Stimulated activated CD8-positive, alpha-beta memory T cell treated with anti-CD3 and anti-CD28 coated beads, Interleukin-2, amount 100 ng/mL, for 1 hour (primary cell): ENCODE measurements around the gene DDI2.

Experiments used
- DNase-seq, 2 donors: peaks; one replicate each; pipeline ENCODE4 v3.0.0-alpha.2; 2020; ENCODE audit warnings: low read depth in 2 of 2

Gene DDI2

DNA sequence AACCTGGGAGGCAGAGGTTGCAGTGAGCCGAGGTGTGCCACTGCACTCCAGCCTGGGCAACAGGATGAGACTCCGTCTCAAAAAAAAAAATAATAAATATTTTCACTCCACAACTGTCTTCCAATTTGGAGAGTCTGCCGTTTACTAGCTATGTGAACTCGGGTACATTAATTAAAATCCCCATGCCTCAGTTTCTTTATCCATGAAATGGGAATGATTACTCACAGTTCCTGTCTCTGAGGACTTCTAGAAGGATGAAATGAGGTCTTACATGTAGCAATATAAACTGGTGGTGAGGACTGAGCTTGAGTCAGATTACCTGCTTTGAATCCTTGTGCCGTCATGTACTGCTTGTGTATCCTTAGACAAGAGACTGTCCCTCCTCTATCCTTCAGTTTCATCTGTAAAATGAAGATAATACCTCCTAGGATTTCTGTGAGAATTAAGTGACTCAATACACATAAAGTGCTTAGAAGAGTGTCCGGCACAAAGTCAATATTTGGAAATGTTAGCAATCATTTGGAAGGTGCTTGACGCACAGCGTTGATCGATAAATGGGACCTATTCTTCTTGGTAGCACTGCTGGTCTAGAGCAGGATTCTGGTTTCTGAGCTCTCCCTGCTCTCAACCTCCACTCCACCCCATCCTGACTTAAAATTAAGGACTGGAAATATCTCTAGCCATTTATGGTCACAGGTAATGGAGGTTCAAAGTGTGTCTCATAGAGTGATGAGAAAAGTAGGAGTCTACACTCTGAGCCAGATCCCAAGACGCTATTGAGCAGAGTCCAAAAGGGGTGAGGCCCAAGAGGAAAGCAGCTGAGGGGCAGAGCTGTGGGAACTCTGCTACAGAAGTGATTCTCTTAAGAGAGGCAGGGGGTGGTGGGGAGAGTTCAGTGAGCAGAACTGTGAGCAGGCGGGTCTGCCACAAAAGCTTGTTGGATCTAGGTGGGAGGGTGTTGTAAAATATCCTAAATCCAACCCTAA is 11.6 kb upstream of the DDI2 start:
- no peak for DNase-seq

DNA sequence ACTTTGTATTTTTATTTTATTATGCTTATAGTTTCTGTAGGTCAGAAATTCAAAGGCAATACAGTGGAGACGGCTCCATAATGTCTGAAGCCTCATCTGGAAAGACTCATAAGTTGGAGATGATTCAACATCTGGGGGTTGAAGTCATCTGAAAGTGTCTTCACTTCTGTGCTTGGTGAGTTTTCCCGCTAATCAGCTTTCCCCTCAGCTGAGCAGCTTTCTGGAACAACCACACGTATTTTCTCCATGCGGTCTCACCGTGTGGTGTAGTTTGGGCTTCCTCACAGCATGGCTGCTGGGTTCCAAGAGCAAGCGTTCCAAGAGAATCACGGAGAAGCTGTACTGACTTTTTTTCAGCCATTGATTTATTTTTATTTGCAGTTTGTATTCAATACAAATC is 7.6 kb upstream of the DDI2 start:
- no peak for DNase-seq

DNA sequence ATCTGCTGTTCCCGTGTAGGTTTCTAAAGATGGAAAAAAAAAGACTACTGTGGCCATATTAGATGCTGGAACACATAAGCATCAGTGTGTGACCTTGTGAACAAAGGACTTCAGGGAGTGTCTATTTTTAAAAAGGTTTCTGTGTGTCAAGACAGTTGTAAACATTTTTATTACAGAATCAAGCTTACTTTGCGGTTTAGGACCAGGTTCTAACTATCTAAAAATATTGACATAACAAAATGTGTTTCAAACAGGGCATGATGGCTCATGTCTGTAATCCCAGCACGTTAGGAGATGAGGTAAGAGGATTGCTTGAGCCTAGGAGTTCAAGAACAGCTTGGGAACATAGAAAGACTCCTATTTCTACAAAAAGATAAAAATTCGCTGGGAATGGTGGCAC is 7.1 kb upstream of the DDI2 start:
- no peak for DNase-seq

DNA sequence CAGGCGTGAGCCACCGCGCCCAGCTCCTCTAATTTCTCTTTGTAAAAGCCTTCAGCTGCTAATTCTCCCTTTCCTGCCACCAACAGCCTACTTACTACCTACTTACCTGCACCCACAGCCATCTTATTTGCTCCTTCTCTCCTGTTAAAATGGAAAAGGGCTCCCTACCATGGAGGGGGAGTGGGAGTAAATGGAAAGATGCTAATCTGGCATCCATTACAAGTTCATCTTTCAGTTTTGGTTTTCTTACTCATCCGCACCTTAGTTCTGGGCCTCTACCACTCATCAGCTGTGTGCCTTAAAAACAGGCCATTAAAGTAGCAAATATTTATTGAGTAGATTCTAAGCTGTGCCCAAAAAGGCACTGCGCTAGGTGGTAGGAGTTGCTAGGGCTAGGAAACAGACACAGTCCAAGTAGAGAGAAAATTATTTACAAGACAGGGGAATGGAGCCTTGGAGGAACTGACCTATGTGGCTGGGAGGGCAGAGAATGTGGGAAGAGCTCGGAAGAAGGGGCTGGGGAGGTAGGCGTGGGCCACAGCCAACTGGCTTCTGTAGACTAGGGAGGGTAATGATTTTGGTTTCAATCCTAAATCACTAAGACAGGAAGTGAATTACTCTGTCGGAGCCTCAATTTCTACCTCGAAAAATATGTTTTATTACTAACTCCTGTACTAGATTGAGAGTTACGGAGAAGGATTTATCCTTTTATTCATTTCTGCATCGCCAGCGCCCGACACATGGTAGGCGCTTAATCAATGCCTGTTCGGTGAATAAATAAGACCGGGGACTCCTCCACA is 685 bp upstream of the DDI2 start:
- DNase-seq = no peak

DNA sequence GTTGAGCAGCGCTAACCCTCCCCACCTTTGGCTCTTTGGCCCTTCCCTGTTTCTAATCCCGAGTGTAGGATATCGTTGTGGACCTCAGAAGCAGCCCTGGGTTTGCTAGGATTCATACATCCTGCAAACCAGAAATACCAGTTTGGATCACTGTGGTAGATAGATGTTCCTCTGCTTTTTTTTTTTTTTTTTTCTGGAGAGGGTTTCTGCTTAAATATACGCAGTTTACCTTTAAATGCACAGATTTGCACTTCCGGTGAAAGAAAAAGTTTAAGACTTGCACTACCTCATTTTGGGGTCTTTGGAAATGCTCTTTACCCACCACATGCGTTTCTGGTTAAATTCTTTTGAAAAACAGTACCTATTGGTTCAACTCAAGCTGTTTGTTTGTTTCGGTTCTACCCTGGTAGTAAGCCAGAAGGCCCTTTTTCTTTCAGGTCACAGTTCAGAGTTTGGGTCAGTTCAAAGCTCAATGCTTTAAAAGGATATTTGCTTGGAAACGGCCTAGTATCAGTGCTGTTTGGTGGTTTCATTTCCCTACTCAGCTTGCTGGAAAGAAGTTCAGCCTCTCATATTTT is 908 bp downstream of the DDI2 start:
- no peak for DNase-seq

DNA sequence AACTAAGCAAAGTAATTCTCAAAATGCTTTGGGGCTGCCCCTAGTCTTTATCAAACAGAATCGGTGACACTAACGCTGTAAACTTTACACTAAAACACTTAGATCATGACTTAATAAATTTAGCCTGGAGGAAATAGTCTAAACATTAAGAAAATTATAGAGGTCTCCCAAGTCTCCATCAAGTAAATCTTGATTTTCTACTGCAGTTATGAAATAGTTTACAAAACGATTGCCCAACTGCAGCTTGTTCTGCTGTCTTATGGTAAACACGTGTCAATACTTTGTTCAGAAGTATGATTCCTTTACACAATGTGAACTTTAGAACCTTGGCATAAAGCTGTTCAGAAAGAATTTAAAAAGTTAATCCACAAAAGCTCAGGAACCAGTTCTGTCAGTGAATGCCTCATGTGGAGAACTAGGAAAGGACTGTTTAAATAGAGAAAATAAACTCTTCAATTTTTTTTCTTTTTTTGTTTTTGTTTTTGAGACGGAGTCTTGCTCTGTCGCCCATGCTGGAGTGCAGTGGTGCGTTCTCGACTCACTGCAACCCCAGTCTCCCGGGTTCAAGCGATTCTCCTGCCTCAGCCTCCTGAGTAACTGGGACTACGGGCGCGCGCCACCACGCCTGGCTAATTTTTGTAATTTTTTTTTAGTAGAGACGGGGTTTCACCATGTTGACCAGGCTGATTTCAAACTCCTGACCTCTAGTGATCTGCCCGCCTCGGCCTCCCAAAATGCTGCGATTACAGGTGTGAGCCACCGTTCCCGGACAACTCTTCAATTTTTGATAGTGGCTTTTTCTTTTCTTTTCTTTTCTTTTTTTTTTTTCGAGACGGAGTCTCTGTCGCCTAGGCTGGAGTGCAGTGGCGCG is 1.6 kb downstream of the DDI2 start:
- no peak for DNase-seq

DNA sequence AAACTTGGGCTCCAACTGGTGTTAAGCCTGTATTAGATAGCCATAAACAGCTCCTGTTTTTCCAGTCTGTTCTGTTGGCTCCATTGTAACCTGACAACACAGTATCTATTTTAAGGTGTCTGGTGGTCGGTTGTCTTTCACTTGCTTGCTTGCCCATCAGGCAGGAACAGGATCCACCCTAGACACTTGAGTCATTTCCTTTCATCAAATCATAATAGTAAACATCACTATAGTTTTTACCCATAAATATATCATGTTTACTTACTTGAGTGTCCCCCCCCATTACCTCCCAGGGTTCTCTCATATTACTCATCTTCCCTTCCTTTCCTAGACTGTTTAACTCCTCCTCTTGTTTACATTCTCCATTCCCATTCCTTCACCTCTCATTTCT is 2.9 kb downstream of the DDI2 start:
- no peak for DNase-seq

DNA sequence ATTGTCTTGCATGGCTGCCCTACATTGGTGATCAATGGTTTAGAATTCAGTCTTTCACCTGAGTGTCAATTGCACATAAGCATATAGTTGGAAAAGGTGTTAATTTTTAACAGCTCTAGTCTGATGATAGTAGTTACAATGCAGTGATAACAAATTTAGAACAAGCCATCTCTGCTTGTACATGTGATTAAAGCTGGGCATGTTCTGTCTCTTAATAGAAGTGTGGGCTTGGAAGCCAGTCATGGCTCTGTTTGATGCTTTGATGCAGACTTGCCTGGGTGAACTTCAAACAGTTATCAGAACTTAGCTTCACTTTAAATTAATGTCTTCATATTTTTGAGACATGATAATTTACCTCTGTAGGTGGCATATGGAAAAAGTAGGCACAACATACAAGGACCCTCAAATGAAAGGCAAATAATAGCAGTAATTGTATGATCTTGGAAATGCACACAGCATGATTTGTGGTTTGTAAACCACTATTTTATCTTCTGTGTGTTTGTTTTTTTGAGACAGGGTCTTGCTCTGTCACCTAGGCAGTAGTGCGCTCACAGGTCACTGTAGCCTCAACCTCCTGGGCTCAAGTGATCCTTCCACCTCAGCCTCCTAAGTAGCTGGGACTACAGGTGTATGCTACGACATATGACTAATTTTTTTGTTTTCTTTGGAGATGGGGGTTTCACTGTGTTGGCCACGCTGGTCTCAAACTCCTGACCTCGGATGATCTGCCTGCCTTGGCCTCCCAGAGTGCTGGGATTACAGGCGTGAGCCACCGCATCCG is 3.8 kb downstream of the DDI2 start:
- DNase-seq = no peak

DNA sequence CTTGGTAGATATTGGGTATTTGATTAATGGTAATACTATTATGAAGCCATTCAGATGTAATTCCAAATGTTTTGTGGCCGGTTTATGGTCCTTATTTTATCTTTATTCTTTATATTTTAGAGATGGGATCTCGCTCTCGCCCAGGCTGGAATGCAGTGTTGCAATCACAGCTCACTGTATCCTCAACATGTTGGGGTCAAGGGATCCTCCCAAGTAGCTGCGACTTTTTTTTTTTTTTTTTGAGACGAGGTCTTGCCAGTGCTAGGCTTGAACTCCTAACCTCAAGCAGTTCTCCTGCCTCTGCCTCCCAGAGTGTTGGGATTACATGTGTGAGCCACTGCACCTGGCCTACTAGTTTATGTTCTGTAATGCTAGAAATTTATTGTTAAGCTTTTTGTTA is 4.7 kb downstream of the DDI2 start:
- DNase-seq = no peak

DNA sequence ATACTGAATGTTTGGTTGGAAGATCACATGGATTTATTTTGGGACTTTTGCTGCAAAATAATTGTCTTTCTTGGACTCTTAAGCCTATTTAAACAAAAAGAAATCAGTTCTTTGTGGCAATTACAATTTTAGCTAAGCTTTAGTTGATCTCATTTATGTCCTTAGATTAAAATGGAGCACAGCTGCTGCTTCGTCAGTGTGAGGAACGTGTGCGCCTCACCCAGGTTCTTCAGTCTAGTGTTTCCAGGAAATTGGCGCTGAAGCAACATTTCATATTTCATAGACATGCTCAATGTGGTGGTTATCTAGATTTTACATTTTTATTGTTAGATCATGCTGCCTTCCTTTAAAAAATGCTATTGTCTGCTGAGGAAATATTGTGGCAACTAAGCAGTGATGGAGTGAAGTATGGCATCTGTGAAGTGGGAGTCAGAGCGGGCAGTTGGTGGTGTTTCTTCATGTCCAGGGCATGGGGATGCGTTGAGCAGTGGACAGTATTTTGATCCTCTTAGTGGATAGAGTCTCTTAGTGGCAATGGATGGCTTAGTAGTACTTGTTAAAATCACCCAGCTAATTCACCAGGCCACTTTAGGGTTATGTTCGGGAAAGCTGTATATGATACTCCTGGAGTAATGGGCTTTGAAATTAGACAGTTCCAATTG is 5.6 kb downstream of the DDI2 start:
- no peak for DNase-seq

DNA sequence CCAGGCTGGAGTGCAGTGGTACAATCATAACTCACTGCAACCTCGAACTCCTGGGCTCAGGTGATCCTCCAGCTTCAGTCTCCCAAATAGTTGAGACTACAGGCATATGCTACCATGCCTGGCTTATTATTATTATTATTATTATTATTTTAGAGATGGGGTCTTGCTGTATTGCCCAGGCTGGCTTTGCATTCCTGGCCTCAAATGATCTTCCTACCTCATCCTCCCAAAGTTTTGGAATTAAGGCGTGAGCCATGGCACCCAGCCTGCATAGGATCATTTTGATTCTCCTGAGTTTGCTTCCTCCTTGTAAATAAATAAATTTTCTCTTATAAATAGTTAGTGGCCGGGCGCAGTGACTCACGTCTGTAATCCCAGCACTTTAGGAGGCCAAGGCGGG is 6.2 kb downstream of the DDI2 start:
- DNase-seq = no peak

DNA sequence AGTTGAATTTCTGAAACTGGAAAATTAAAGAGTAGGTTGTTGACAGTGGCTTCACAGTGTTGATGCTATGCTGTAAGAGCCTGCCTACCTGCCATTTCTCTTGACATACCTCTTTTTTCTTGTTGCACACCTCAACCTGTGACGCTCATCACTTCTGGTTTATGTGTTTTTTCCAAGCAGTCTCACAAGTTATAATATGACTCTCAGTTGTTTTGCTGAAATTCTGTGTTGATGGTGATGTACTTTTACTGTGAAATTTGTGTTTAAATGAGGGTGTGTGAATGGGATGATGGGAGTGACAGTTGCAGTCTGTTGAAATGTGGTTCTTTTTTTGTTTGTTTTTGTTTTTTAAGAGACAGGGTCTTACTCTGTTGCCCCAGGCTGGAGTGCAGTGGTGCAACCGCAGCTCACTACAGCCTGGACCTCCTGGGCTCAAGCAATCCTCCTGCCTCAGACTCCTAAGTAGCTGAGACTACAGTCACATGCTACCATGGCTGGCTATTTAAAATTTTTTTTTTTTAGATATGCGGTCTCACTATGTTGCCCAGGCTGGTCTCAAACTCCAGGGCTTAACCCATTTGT is 7.0 kb downstream of the DDI2 start:
- no peak for DNase-seq

DNA sequence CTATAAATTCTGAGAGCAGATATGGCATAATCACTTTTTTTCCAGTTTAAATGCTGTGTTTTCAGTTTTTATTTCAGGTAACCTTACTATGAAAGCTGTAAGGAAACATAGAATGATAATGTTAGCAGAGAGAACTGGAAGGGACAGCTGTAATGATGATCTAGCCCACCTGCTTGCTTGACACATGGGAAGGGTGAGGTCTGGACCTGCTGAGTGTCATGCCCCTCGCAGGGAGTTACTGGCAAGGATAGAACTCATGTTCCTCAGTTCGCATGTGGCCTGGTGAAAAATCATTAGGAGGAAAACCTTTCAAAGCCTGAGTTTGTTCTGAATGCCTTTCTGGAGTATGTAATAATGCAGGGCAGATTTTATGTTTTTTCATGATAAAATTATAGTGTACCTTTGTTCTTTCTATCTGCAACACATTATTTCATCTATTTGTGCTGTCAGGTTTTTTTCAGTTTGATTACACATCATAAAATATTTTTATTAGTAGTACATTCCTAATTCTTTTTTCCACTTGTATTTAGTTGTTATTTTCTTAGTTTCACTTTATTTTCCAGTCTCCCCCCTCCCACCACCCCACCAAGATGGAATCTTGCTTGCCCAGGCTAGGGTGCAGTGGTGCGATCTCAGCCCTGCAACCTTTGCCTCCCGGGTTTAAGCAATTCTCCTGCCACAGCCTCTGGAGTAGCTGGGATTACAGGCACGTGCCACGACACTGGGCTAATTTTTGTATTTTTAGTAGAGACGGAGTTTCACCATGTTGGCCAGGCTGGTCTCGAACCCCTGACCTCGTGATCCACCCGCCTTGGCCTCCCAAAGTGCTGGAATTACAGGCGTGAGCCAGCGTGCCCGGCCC is 8.0 kb downstream of the DDI2 start:
- DNase-seq = no peak

DNA sequence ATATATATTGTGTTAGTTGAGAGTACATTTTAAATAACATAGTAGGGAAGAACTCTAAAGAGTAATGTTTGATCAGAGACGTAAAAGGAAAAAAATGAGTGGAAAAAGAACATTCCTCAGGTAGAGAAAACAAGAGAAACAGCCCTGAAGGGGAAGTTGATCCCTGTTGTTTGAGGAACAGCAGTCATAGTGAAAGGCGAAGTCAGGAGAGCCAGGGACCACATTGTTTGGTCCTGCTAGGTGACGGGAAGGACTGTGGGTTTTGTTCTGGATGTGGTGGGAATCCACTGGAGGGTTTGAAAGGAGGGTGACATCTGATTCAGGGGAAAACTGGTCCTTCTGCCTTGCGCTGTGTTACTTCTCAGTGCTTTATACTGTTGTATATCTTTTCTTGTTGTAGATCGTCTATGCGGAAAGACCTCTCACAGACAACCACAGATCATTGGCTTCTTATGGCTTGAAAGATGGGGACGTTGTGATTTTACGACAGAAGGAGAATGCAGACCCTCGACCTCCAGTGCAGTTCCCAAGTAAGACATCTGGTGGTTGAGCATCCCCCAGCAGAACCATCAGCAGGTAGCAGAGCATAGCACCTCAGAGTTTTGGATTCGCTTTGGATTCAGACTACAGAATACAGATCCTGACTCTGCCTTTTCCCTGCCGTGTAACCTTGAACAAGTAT is 9.2 kb downstream of the DDI2 start:
- DNase-seq = no peak

DNA sequence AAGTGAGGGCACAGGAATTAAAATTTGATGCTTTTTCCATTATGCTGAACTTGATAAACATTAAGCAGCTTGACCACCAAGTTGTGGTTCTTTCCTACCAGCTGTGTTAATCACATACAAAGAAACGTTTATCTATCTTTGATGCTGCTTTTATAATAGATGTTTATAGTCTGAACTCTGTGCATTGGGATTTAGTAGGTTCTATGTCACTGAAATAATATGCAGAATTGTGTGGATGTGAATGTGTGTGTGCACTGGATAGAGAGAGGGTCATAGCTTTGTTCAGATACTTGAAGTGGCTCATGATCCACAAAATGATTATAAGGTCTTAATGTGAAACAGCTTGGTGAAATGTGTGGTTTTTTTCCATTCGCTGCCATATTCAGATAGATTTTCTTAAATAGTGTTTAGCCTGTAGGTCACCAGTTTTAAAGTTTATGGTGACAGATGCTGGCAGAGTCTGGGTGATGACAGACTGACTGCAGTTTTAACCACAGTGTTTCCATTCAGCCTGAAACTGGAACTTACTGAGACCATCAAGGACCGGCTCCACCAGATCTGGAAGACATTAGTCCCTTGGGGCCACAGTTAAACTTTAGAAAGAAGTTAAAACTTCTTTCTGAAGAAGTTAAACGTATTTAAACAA is 10.2 kb downstream of the DDI2 start:
- no peak for DNase-seq

DNA sequence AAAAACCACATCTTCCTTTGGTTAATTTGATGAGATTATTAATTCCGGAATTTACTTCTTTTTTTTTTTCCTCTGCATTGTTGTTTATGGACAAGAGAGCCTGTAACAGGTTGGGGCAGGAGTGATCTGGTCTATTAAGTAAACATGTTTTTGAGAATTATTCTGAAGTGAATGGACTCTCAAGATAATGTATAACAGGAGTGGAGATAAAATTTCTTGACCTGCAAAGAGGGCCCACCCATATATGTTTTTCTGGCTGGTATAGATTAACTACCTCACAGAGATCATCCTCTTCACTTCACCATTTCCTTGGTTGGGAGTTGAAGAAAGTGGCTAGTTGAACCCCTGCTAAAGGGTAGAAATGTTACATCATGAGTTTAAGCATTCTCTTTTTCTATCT is 10.7 kb downstream of the DDI2 start:
- DNase-seq = no peak

DNA sequence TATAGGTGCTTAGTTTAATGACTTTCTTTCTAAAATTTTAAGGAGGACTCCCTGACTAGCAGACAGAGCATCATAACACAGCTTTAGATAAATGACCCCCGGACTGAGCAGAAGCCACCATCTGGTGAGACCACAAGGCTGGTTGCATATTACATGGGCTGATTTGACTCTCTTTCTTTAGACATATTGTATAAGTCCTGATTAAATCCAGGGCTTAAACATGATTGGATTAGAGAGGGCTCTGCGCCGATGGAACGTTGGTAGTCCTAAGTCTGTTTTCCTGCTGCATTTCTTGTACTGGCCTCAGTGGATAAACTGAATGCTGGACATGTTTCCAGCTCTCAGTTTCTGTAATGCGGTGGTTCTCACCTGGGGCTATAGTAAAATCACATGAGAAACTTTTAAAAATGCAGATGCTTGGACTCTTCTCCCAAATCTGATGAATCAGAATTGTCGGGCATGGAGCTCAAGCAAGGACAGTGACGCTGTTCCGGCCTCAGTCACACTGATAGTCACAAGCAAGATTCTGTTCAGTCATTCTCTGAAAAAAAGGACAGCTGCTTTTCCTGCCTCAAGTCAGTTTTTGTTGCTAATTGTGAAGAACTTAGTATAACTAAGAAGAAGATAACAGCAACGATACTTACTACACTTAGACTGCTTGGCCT is 16.6 kb downstream of the DDI2 start:
- DNase-seq = no peak
